Superior temporal gyrus (tissue), 1 donor: ENCODE results near the gene OR2A2.
"Not testable (repeated sequence)": the region's sequence is repeated elsewhere in the genome, so short reads cannot be mapped to it uniquely, and the experiment has no call there.

Experiments
- DNase-seq: peaks from one replicate; pipeline ENCODE4 v3.0.0-alpha.2; 2016; ENCODE audit errors: extremely low spot score

The OR2A2 gene

DNA sequence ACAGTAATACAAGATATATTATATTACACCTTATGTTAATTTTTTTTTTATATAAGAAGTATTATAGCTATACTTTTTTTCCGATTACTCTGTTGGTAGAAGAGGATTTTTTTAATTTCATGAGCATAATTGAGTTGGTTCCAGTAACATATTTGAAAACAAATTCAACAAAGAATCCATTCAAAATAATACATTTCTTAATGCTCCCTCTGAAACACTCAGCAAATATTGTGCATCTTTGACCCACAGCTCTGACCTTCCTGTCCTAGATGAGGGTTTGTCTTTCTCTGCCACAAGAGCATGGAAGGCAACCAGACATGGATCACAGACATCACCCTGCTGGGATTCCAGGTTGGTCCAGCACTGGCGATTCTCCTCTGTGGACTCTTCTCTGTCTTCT is at the start of gene OR2A2:
OR2A2 (plus strand) TSS at position 301 of the 400 bp plus-strand sequence; CDS start at position 301, 0 bp downstream.
- DNase-seq: no peak

- no peak for DNase-seq
These were observed 45.7 kb upstream of the OR2A2 start for GRCh38 chr7:144063710-144064109.

DNA sequence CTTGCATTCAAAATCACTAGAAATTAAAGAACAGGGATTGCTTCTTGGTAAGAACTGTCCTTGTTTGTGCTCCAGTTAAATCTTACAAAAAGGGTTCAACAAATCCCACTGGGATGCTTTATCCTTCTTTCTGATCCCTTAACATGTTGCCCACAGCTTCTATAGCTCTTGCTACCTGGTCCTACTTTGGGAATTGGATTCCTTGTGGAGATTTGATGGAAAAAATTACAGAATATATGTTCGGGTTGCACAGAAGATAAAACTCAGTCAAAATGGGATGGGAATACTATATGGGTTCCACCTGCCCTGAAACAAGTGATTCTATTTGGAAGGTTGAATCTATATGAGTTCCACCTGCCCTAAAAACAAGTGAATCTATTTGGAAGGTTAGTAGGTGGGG is 39.9 kb upstream of the OR2A2 start, which contains the start of gene OR2A25:
OR2A25 (plus strand) TSS at position 301 of the 400 bp plus-strand sequence. CDS start 4,409 bp downstream, outside the sequence.
- no peak for DNase-seq

DNA sequence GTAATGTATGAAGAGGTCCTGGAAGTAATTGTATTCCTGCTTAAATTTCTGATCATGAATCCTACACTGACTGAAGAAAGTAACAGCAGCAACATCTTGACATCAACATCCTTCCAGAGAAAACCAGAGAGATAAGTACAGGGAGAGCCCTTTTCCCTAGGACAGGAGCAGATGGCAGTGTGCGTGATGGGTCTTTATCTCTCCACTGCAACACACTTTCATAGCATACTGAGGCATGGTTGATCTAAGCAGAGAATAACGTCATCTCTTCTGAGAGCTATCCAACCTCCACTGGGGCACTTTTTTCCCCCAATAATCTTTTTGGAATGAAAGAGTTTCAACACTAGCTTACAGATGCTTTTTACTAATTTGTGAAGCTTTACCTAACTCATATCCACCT is 39.4 kb upstream of the OR2A2 start:
- DNase-seq: no peak

DNA sequence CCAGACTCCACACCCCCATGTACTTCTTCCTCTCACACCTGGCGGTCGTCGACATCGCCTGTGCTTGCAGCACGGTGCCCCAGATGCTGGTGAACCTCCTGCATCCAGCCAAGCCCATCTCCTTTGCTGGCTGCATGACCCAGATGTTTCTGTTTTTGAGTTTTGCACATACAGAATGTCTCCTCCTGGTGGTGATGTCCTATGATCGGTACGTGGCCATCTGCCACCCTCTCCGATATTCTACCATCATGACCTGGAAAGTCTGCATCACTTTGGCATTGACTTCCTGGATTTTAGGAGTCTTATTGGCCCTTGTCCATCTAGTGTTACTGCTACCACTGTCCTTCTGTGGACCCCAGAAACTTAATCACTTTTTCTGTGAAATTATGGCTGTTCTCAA is 35.0 kb upstream of the OR2A2 start:
- no peak for DNase-seq

DNA sequence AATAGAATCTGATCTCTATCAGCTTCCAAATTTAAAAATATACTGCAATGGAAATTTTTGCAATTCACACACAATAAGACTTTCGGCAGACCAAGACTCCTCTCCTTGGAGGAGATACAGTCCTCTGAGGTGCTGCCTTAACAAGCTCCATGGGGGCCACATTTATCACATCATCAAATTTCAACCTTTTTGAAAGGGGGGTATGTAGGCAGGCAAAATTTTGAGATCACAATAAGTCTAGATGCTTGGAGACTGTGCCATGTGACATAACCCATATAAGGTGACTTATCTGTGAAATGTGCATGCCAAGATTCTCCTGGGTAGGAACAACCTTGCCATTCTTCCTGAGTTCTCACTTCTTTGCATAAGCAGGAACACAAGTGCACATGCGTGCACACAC is 23.4 kb upstream of the OR2A2 start, which contains the start of gene OR2A12:
OR2A12 (plus strand) TSS at position 301 of the 400 bp plus-strand sequence. CDS start 8,830 bp downstream, outside the sequence.
- no peak for DNase-seq

DNA sequence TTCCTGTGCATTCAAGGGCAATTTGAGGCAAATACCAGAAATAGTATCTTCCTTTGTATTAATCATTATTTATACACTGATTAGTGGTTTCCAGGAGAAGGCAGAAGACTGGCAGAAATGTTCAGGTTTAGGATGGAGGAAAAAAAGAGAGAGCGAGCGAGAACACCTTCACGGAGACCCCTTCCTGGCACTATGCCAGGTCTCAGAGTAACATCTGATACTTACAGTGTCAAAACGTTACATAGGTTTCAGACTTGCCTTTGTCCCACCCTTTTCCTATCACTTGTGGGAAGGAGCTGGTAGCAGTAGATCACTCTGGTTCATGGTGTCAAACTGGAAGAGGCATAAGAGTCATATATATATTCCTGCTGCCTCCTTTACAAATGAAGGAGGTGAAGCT is 22.7 kb upstream of the OR2A2 start:
- DNase-seq: no peak

DNA sequence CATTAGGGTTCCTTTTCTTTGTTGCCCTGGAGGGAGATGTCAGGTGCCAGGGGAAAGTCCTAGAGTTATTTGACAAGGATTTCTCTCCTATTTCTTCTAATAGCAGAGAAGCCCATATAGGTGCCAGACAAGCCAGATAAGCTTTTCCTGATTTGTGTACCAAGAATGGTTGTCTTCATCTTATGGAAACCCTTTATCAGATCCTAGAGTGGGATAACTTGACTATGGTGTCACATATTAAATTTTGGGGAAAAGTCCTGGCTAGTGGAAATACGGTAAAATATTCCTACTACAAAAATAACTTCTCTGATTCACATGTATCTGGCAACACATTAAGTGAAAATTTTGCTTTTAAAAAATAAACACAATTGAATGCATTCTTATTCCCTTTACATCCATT is 22.2 kb upstream of the OR2A2 start:
- DNase-seq: no peak

DNA sequence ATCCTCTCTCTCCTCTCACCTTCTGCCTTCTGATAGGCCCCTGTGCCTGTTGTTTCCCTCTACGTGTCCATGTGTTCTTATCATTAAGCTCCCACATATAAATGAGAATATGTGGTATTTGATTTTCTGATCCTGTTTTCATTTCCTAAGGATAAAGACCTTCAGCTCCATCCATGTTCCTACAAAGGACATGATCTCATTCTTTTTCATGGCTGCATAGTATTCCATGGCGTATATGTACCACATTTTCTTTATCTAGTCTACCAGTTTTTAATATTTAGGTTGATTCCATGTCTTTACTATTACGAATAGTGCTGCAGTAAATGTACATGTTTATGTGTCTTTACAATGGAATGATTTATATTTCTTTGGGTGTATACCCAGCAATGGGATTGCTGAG is 18.7 kb upstream of the OR2A2 start:
- DNase-seq: no peak

DNA sequence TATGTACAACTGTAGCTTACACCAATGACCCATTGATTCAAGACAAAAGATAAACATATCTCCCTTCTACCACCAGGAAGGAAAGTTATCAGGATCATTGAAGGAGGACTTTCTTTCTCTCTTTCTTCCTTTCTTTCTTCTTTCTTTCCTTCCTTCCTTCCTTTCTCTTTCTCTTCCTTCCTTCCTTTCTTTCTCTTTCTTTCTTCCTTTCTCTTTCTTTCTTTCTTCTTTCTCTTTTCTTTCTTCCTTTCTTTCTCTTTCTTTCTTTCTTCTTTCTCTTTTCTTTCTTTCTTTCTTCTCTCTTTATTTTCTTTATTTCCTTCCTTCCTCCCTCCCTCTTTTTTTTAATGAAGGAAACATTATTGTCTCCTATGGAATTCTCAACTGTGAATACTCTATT is 10.6 kb upstream of the OR2A2 start:
- DNase-seq: no peak

DNA sequence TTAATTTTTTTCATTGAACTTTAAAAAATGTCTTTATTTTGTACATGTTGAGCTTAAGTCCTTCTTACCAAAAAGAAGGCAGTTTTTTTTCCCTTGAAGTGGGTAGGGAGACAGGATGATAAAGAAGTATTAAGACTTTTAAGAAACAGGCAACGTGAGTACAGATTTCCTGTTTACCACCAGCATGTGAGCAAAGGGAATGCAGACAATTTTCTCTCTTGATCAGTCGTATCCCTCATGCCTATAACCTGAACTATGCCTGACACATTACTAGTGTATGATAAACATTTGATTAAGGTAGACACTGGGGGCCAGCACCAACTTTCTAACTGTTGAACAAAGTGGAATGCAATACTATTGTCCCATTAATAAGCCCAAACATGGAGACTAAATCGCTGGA is 8.8 kb upstream of the OR2A2 start:
- no peak for DNase-seq

GRCh38 chr7:144102041-144102440 is 7.3 kb upstream of the OR2A2 start:
- DNase-seq: no peak

- no peak for DNase-seq
These were observed 4.2 kb upstream of the OR2A2 start for GRCh38 chr7:144105211-144105610.

GRCh38 chr7:144110272-144110671 is 889 bp downstream of the OR2A2 start:
- no peak for DNase-seq

DNA sequence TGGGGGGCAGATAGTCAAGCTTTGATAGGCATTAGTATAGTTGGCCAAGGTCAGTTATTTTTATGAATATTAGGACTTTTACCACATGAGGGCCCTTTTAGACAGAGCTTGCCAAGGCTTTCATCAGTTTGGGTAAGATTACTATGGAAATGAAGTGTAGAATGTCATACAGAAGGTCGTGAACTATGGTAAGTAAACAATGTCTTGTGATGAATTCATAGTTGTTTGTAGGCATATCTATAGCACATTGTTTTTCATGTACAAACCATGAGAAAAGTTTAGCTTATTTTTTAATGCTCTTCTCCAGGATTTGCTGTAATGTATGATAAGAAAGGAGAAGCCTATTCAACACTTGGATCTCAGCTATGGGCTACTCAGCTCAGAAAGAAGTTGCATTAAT is 4.3 kb downstream of the OR2A2 start:
- no peak for DNase-seq

DNA sequence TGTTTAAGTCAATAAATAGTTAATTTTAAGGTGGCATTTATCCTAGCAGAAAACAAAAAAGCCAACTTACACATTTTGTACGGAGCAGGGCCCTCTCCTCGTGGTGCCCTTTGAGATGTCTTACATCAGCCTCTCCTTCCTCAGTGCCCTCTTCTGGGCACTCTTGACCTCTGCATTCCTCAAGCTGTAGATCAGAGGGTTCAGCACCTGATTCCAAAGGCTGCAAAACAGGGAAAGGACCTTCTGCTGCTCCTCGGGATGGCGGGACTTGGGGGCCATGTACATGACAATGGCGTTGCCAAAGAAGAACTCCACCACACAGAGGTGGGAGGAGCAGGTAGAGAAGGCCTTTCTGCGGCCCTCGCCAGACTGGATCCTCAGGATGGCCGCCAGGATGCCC is 9.0 kb downstream of the OR2A2 start:
- no peak for DNase-seq

- no peak for DNase-seq
These were observed 13.5 kb downstream of the OR2A2 start, which contains the start of gene OR2A14 for GRCh38 chr7:144122876-144123275. TSS of gene OR2A14 (plus strand) at chr7:144123176. CDS start at chr7:144129113, 5,937 bp downstream.

- DNase-seq: peak; percentile 62
These were observed 18.4 kb downstream of the OR2A2 start for GRCh38 chr7:144127714-144128334.

DNA sequence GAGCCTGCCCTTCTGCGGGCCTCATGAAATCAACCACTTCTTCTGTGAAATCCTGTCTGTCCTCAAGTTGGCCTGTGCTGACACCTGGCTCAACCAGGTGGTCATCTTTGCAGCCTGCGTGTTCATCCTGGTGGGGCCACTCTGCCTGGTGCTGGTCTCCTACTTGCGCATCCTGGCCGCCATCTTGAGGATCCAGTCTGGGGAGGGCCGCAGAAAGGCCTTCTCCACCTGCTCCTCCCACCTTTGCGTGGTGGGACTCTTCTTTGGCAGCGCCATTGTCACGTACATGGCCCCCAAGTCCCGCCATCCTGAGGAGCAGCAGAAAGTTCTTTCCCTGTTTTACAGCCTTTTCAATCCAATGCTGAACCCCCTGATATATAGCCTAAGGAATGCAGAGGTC is 20.2 kb downstream of the OR2A2 start:
- not testable (repeated sequence) for DNase-seq

- no peak for DNase-seq
These were observed 21.3 kb downstream of the OR2A2 start for GRCh38 chr7:144130730-144131129.

GRCh38 chr7:144132262-144132661 is 22.9 kb downstream of the OR2A2 start:
- DNase-seq: no peak

- no peak for DNase-seq
These were observed 23.9 kb downstream of the OR2A2 start for GRCh38 chr7:144133307-144133706.

DNA sequence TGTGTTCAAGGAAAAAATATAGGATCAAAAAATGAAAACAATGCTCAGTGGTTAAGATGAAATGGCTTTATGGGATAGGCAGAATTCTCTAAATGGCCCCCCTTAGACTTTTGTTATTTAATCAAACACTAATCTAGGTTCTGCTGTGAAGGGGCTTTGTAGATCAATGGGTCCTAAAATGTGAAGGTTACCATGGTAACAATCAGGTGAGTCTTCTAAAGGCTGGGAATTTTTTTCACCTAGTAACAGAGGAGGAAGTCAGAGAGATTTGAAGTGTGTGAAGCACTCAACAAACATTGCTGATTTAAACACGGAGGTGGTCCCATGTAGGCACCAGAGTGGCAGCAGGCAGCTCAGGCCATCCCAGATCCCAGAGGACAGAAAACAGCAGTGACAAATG is 24.7 kb downstream of the OR2A2 start:
- no peak for DNase-seq

DNA sequence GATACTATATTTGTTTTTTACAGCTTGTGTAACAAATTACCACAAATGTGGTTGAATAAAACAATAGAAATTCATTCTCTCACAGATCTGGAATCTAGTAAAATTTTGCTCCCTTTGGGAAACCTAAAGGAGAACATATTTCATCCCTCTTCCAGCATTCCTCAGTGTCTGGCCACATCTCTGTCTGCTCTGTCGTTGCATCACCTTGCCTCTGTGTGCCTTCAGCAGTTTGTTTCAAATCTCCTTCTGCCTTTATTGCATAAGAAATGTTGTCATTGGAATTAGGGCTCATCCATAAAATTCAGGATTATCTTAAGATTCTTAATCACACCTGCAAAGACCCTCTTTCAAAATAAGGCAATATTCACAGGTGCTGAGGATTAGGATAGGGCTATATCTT is 28.1 kb downstream of the OR2A2 start:
- DNase-seq: no peak
